HCT116 (cell line): ENCODE measurements around the gene TMEM258. TPM values are rescaled to one million over a fixed set of nuclear protein-coding genes. Genes with fewer than 3 reads are reported as not detected.

Experiments used
- ATAC-seq: fragments of 200-7000 bp; cut with Tn5 transposase; 2 replicates; pipeline ENCODE4 v1.9.1; 2020; ENCODE audit warnings: mild to moderate bottlenecking, moderate library complexity
- BruUV-seq: library from RNA; stranded (reverse); fragments of 400-500 nt; replicated peaks from 2 replicates; lab custom pipeline; 2021; lab: Mats Ljungman, UMichigan
- CTCF ChIA-PET: fragments of 300-600 bp; sonication (Branson Sonifier 250); formaldehyde crosslinking; loops from one replicate; lab custom pipeline; 2021; ENCODE audit warnings: antibody characterized with exemption; lab: Charles Lee
- POLR2A ChIA-PET: fragments of 300-600, 350-600 bp; sonication (Branson Sonifier 250); formaldehyde crosslinking; loops from one replicate; lab custom pipeline; 2021; ENCODE audit warnings: antibody characterized with exemption; lab: Charles Lee
- RAD21 ChIA-PET, 2 experiments: fragments of 300-600 bp; sonication (Branson Sonifier 250); formaldehyde crosslinking; loops; one replicate each; lab custom pipeline; 2023; ENCODE audit warnings: low total read pairs in 2 of 2; ENCODE audit not compliant: uncharacterized antibody in 2 of 2, unreplicated experiment in 2 of 2, low non-redundant PET in 1 of 2; lab: Charles Lee
- DNase-seq: peaks from one replicate; pipeline ENCODE4 v3.0.0-alpha.2; 2010; ENCODE audit warnings: low read depth, low spot score
- H2AFZ ChIP-seq: fragments of 200-600 bp; shearing (Covaris generic), sonication (generic); 2 replicates; pipeline ENCODE4 v1.6.1; 2017; ENCODE audit warnings: low read depth, mixed run types, mixed read lengths, antibody characterized with exemption, low read length; ENCODE audit not compliant: poor library complexity, severe bottlenecking
- H3K27ac ChIP-seq: 2 replicates; pipeline ENCODE4 v1.5.1; 2012; ENCODE audit warnings: low read depth, low read length
- H3K27me3 ChIP-seq: fragments of 200-600 bp; sonication (generic); 2 replicates; pipeline ENCODE4 v1.6.1; 2016; ENCODE audit warnings: mixed run types, low read length, mixed read lengths; ENCODE audit not compliant: insufficient read depth
- H3K36me3 ChIP-seq, 2 experiments: fragments of 200-500 bp in 1 of 2; fragments of 200-600 bp in 1 of 2; sonication (Bioruptor generic) in 1 of 2; sonication (generic) in 1 of 2; 2 replicates each; pipeline versions ENCODE4 v1.5.1 to v1.6.1; 2014 to 2016; ENCODE audit warnings: low read length in 2 of 2, inconsistent platforms in 1 of 2, mixed read lengths in 1 of 2, mixed run types in 1 of 2; ENCODE audit not compliant: insufficient read depth in 2 of 2, control insufficient read depth in 1 of 2
- H3K4me1 ChIP-seq, 2 experiments: fragments of 200-600 bp in 1 of 2; sonication (generic) in 1 of 2; 2 replicates each; pipeline versions ENCODE4 v1.5.1 to v1.6.1; 2012 to 2017; ENCODE audit warnings: low read length in 2 of 2, inconsistent platforms in 1 of 2, mild to moderate bottlenecking in 1 of 2, mixed read lengths in 1 of 2, mixed run types in 1 of 2, moderate library complexity in 1 of 2; ENCODE audit not compliant: insufficient read depth in 2 of 2, control insufficient read depth in 1 of 2
- H3K4me2 ChIP-seq: fragments of 200-600 bp; sonication (generic); 2 replicates; pipeline ENCODE4 v1.6.1; 2017; ENCODE audit warnings: mixed run types, low read length, mixed read lengths
- H3K4me3 ChIP-seq, 2 experiments: fragments of 200-600 bp in 1 of 2; sonication (generic) in 1 of 2; replicated peaks in 1 of 2; 2 replicates each; pipeline ENCODE4 v1.5.1; 2011 to 2016; ENCODE audit warnings: low read length in 2 of 2, control low read depth in 1 of 2, low read depth in 1 of 2, mild to moderate bottlenecking in 1 of 2, mixed read lengths in 1 of 2, mixed run types in 1 of 2
- H3K79me2 ChIP-seq: fragments of 200-600 bp; sonication (generic); 2 replicates; pipeline ENCODE4 v1.6.1; 2017; ENCODE audit warnings: mild to moderate bottlenecking, mixed run types, low read length, moderate library complexity, mixed read lengths; ENCODE audit not compliant: insufficient read depth
- H3K9ac ChIP-seq: fragments of 200-600 bp; sonication (generic); 2 replicates; pipeline ENCODE4 v1.6.1; 2016; ENCODE audit warnings: low read length, mixed read lengths
- H3K9me2 ChIP-seq: fragments of 200-600 bp; sonication (generic), shearing (Covaris generic); 2 replicates; pipeline ENCODE4 v1.6.1; 2017; ENCODE audit warnings: mixed run types, mild to moderate bottlenecking, moderate library complexity; ENCODE audit not compliant: insufficient read depth
- H3K9me3 ChIP-seq, 2 experiments: fragments of 200-500 bp in 1 of 2; fragments of 200-600 bp in 1 of 2; sonication (Bioruptor generic) in 1 of 2; sonication (generic) in 1 of 2; 2 replicates each; pipeline ENCODE4 v1.6.1; 2014 to 2017; ENCODE audit warnings: low read length in 2 of 2, mixed read lengths in 2 of 2, inconsistent platforms in 1 of 2, low read depth in 1 of 2, mild to moderate bottlenecking in 1 of 2, mixed run types in 1 of 2, moderate library complexity in 1 of 2; ENCODE audit not compliant: control insufficient read depth in 1 of 2, insufficient read depth in 1 of 2
- H4K20me1 ChIP-seq: fragments of 200-600 bp; sonication (generic), shearing (Covaris generic); 2 replicates; pipeline ENCODE4 v1.6.1; 2017; ENCODE audit warnings: mixed run types, mild to moderate bottlenecking, moderate library complexity; ENCODE audit not compliant: insufficient read depth
- CBX3 ChIP-seq: IDR thresholded peaks from 2 replicates; pipeline ENCODE4 v1.6.1; 2012; ENCODE audit warnings: low read depth
- EGR1 ChIP-seq: IDR thresholded peaks from 2 replicates; pipeline ENCODE4 v1.6.1; 2012; ENCODE audit warnings: low read depth
- JUND ChIP-seq: IDR thresholded peaks from 2 replicates; pipeline ENCODE4 v1.6.1; 2012
- POLR2A ChIP-seq: IDR thresholded peaks from 2 replicates; pipeline ENCODE4 v1.7.0; 2011; ENCODE audit warnings: borderline replicate concordance; ENCODE audit not compliant: insufficient read depth, insufficient read length; ENCODE audit errors: extremely low read depth
- POLR2AphosphoS5 ChIP-seq: IDR thresholded peaks from 2 replicates; pipeline ENCODE4 v1.6.1; 2011; ENCODE audit warnings: mild to moderate bottlenecking, low read depth, low read length, moderate library complexity
- RAD21 ChIP-seq: IDR thresholded peaks from 2 replicates; pipeline ENCODE4 v1.6.1; 2012; ENCODE audit warnings: low read depth, mild to moderate bottlenecking
- SIN3A ChIP-seq: IDR thresholded peaks from 2 replicates; pipeline ENCODE4 v1.6.1; 2012; ENCODE audit warnings: low read depth
- SP1 ChIP-seq: IDR thresholded peaks from 2 replicates; pipeline ENCODE4 v1.6.1; 2012; ENCODE audit warnings: low read depth
- SRF ChIP-seq: IDR thresholded peaks from 2 replicates; pipeline ENCODE4 v1.6.1; 2012; ENCODE audit warnings: low read depth
- TCF7L2 ChIP-seq: IDR thresholded peaks from 2 replicates; pipeline ENCODE4 v1.7.0; 2011; ENCODE audit warnings: borderline replicate concordance, inconsistent platforms; ENCODE audit not compliant: insufficient read depth, insufficient read length; ENCODE audit errors: extremely low read depth
- ZFX ChIP-seq: fragments of 450-650 bp; IDR thresholded peaks from 2 replicates; pipeline ENCODE4 v1.6.1; 2017
- intact Hi-C: fragments of 100-400 bp; cut with micrococcal nuclease; formaldehyde crosslinking; loops from 2 replicates; pipeline ENCODE4 v1.10.0; 2022
- total RNA-seq: library from RNA; stranded (reverse); gene quantifications from one replicate; pipeline ENCODE4 v1.2.1, GENCODE V29; 2021; ENCODE audit not compliant: unreplicated experiment
- TF ChIP-seq, protein P1 (sequence below): IDR thresholded peaks from 2 replicates; pipeline ENCODE4 v1.6.1; 2012; ENCODE audit warnings: low read depth
- TF ChIP-seq, protein P2 (sequence below): IDR thresholded peaks from 2 replicates; pipeline ENCODE4 v1.6.1; 2012
- TF ChIP-seq, protein P3 (sequence below), 3 experiments: fragments of 200-600 bp in 1 of 3; sonication (generic) in 1 of 3; IDR thresholded peaks in 2 of 3; conservative IDR thresholded peaks in 1 of 3; 2 replicates each; pipeline ENCODE4 v1.5.1; 2012 to 2017; ENCODE audit warnings: low read depth in 2 of 3, low read length in 2 of 3, antibody characterized with exemption in 1 of 3, borderline replicate concordance in 1 of 3, control low read depth in 1 of 3, mild to moderate bottlenecking in 1 of 3, mixed read lengths in 1 of 3, mixed run types in 1 of 3, moderate library complexity in 1 of 3; ENCODE audit not compliant: insufficient read depth in 1 of 3
- TF ChIP-seq, protein P4 (sequence below): IDR thresholded peaks from 2 replicates; pipeline ENCODE4 v1.6.1; 2011; ENCODE audit warnings: mild to moderate bottlenecking, low read length, moderate library complexity; ENCODE audit not compliant: insufficient replicate concordance; ENCODE audit errors: extremely low read depth

TMEM258 gene
- total RNA-seq, 1 experiment from 2014 or later = 160 TPM

DNA sequence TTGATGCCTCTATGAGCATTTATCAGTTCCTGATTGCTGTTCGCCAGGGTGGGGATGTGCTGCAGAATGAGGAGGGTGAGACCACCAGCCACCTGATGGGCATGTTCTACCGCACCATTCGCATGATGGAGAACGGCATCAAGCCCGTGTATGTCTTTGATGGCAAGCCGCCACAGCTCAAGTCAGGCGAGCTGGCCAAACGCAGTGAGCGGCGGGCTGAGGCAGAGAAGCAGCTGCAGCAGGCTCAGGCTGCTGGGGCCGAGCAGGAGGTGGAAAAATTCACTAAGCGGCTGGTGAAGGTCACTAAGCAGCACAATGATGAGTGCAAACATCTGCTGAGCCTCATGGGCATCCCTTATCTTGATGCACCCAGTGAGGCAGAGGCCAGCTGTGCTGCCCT, 3.1 kb upstream of the TMEM258 start:
- CTCF ChIA-PET = interaction anchor here (3.4 to 5.2 kb wide), 4 partner anchors 102 to 312 kb away, joined by 36 to 111 read pairs (median 46); partner anchors contain the start of gene BEST1
- ATAC-seq = no peak

More for the DNA sequence above, 3.1 kb upstream of the TMEM258 start:
- no peak overlapping the region for H3K27ac ChIP-seq
- RAD21 ChIA-PET = no interaction called here
- no peak overlapping the region for H3K4me2 ChIP-seq
- H4K20me1 ChIP-seq = peaks cover 10% of the 10 kb centered on the region; the same call in 1 of the 2 replicates
- DNase-seq = no peak
- no peak overlapping the region for H2AFZ ChIP-seq
- no TSS peak for BruUV-seq
- H3K4me3 ChIP-seq = no peak overlapping the region
- H3K9ac ChIP-seq = no peak overlapping the region
- no peaks in the 10 kb centered on the region for H3K9me3 ChIP-seq
- no peaks in the 10 kb centered on the region for H3K27me3 ChIP-seq
- TF ChIP-seq TCF7L2 (no peak), SIN3A (no peak), CBX3 (no peak), POLR2AphosphoS5 (no peak), SRF (no peak), JUND (no peak), ZFX (no peak), SP1 (no peak), EGR1 (no peak), POLR2A (no peak), RAD21 (no peak)
- TF ChIP-seq, protein P1, sequence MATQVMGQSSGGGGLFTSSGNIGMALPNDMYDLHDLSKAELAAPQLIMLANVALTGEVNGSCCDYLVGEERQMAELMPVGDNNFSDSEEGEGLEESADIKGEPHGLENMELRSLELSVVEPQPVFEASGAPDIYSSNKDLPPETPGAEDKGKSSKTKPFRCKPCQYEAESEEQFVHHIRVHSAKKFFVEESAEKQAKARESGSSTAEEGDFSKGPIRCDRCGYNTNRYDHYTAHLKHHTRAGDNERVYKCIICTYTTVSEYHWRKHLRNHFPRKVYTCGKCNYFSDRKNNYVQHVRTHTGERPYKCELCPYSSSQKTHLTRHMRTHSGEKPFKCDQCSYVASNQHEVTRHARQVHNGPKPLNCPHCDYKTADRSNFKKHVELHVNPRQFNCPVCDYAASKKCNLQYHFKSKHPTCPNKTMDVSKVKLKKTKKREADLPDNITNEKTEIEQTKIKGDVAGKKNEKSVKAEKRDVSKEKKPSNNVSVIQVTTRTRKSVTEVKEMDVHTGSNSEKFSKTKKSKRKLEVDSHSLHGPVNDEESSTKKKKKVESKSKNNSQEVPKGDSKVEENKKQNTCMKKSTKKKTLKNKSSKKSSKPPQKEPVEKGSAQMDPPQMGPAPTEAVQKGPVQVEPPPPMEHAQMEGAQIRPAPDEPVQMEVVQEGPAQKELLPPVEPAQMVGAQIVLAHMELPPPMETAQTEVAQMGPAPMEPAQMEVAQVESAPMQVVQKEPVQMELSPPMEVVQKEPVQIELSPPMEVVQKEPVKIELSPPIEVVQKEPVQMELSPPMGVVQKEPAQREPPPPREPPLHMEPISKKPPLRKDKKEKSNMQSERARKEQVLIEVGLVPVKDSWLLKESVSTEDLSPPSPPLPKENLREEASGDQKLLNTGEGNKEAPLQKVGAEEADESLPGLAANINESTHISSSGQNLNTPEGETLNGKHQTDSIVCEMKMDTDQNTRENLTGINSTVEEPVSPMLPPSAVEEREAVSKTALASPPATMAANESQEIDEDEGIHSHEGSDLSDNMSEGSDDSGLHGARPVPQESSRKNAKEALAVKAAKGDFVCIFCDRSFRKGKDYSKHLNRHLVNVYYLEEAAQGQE = no peak
- TF ChIP-seq, protein P2, sequence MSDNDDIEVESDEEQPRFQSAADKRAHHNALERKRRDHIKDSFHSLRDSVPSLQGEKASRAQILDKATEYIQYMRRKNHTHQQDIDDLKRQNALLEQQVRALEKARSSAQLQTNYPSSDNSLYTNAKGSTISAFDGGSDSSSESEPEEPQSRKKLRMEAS = no peak
- TF ChIP-seq, protein P3, sequence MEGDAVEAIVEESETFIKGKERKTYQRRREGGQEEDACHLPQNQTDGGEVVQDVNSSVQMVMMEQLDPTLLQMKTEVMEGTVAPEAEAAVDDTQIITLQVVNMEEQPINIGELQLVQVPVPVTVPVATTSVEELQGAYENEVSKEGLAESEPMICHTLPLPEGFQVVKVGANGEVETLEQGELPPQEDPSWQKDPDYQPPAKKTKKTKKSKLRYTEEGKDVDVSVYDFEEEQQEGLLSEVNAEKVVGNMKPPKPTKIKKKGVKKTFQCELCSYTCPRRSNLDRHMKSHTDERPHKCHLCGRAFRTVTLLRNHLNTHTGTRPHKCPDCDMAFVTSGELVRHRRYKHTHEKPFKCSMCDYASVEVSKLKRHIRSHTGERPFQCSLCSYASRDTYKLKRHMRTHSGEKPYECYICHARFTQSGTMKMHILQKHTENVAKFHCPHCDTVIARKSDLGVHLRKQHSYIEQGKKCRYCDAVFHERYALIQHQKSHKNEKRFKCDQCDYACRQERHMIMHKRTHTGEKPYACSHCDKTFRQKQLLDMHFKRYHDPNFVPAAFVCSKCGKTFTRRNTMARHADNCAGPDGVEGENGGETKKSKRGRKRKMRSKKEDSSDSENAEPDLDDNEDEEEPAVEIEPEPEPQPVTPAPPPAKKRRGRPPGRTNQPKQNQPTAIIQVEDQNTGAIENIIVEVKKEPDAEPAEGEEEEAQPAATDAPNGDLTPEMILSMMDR (IDR thresholded peaks at IDR 0.05 in 2 of 3, conservative IDR thresholded peaks at IDR 0.05 in 1 of 3; ENCODE audit: borderline replicate concordance in 1 of 3, insufficient read depth in 1 of 3, low read depth in 2 of 3, low read length in 2 of 3) = no peak
- TF ChIP-seq, protein P4, sequence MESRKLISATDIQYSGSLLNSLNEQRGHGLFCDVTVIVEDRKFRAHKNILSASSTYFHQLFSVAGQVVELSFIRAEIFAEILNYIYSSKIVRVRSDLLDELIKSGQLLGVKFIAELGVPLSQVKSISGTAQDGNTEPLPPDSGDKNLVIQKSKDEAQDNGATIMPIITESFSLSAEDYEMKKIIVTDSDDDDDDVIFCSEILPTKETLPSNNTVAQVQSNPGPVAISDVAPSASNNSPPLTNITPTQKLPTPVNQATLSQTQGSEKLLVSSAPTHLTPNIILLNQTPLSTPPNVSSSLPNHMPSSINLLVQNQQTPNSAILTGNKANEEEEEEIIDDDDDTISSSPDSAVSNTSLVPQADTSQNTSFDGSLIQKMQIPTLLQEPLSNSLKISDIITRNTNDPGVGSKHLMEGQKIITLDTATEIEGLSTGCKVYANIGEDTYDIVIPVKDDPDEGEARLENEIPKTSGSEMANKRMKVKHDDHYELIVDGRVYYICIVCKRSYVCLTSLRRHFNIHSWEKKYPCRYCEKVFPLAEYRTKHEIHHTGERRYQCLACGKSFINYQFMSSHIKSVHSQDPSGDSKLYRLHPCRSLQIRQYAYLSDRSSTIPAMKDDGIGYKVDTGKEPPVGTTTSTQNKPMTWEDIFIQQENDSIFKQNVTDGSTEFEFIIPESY = no peak
- TF ChIP-seq, all 23 proteins: peak for 0
- peaks cover 10 to 43% of the 10 kb centered on the region in 2 experiments for H3K36me3 ChIP-seq
- intact Hi-C loops = no loop called here
- H3K9me2 ChIP-seq = no peaks in the 10 kb centered on the region
- peaks cover 4 to 16% of the 10 kb centered on the region in 2 experiments; a peak in 2 of 4 replicates for H3K4me1 ChIP-seq
- peaks cover 96% of the 10 kb centered on the region for H3K79me2 ChIP-seq
- POLR2A ChIA-PET = no interaction called here
